Endodermal cell (in vitro differentiated cells): ENCODE data around the gene ADGRL3. TPM values are rescaled to one million over a fixed set of nuclear protein-coding genes. Genes with fewer than 3 reads are reported as not detected.
"Not testable (repeated sequence)": the region's sequence is repeated elsewhere in the genome, so short reads cannot be mapped to it uniquely, and the experiment has no call there.

Experiments used
- DNase-seq: peaks from one replicate; pipeline ENCODE4 v3.0.0-alpha.2; 2017
- H3K27ac ChIP-seq: 2 replicates; pipeline ENCODE4 v1.5.1; 2013; ENCODE audit warnings: mild to moderate bottlenecking, low read depth, low read length, moderate library complexity
- H3K27me3 ChIP-seq: 2 replicates; pipeline ENCODE4 v1.6.1; 2013; ENCODE audit warnings: mild to moderate bottlenecking, low read length, moderate library complexity; ENCODE audit not compliant: insufficient read depth, control insufficient read depth, poor library complexity, severe bottlenecking
- H3K36me3 ChIP-seq: 2 replicates; pipeline ENCODE4 v1.7.0; 2013; ENCODE audit warnings: mild to moderate bottlenecking, low read length, moderate library complexity; ENCODE audit not compliant: control insufficient read depth, insufficient read depth
- H3K4me1 ChIP-seq: one replicate; pipeline ENCODE4 v1.7.0; 2013; ENCODE audit warnings: low read length; ENCODE audit not compliant: control insufficient read depth, insufficient read depth
- H3K4me3 ChIP-seq: 2 replicates; pipeline ENCODE4 v1.5.1; 2013; ENCODE audit warnings: mild to moderate bottlenecking, low read length, moderate library complexity
- H3K9ac ChIP-seq: 2 replicates; pipeline ENCODE4 v1.6.1; 2013; ENCODE audit warnings: mild to moderate bottlenecking, low read length, moderate library complexity; ENCODE audit not compliant: poor library complexity, severe bottlenecking; ENCODE audit errors: extremely low read depth
- H3K9me3 ChIP-seq: 2 replicates; pipeline ENCODE4 v1.6.1; 2013; ENCODE audit warnings: mild to moderate bottlenecking, low read length, moderate library complexity; ENCODE audit not compliant: control insufficient read depth
- H3K27ac Mint-ChIP-seq: 2 replicates; pipeline ENCODE4 v1.8.0; 2020; ENCODE audit warnings: mixed read lengths
- H3K27me3 Mint-ChIP-seq: 2 replicates; pipeline ENCODE4 v1.8.0; 2021; ENCODE audit warnings: mild to moderate bottlenecking, mixed read lengths; ENCODE audit not compliant: insufficient read depth
- H3K36me3 Mint-ChIP-seq: 2 replicates; pipeline ENCODE4 v1.8.0; 2020; ENCODE audit warnings: low read depth, mixed read lengths
- H3K4me1 Mint-ChIP-seq: 2 replicates; pipeline ENCODE4 v1.8.0; 2020; ENCODE audit warnings: mixed read lengths
- H3K4me3 Mint-ChIP-seq: 2 replicates; pipeline ENCODE4 v1.8.0; 2020; ENCODE audit warnings: mild to moderate bottlenecking, moderate library complexity, mixed read lengths
- H3K9me3 Mint-ChIP-seq: 2 replicates; pipeline ENCODE4 v1.8.0; 2020; ENCODE audit warnings: mild to moderate bottlenecking, mixed read lengths
- WGBS, 2 experiments: methylation state at CpG; one replicate each; pipeline versions ENCODE4 v1.1.5 to v1.1.7; 2013; ENCODE audit warnings: missing lambda C conversion rate in 2 of 2, mixed read lengths in 1 of 2; ENCODE audit not compliant: insufficient coverage in 1 of 2, insufficient read length in 1 of 2; 5-methylcytosine and 5-hydroxymethylcytosine counted together
- total RNA-seq, 2 donors: library from RNA; stranded (reverse); fragmentation: NEBNext Ultra II Directional in 1 of 2; extraction: Animal tissue kit (Norgen Biotek cat#: 25700) in 1 of 2; gene quantifications; 2 replicates in 1 of 2; 3 replicates in 1 of 2; pipeline ENCODE4 v1.2.1, GENCODE V29; 2021
- TF ChIP-seq, protein P1 (sequence below): fragments of 200-600 bp; sonication (generic); conservative IDR thresholded peaks from 2 replicates; pipeline ENCODE4 v1.5.0; 2021; ENCODE audit warnings: antibody characterized with exemption, mild to moderate bottlenecking

The ADGRL3 gene
- total RNA-seq, 2 donors from 2014 or later = 9.9 to 10.3 TPM

DNA sequence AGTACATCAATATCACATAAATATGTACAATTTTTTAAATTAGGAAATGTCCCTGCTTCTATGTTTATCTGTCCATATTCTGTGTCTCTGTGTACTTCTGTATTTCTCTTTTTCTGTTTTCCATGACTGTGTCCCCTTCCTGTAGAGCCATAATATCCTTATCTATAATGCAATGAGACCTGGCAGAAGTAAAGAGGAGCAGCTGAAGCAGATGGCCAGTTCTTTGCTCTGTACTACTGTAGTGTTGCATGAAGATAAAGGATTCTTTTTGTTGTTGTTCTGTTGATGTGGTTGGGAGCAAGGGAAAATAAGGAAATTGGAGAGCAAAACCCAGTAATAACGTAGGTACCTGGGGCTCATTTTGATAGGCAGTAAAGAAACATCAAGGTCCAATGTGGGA is 301.7 kb downstream of the ADGRL3 start:
- no peak for DNase-seq
- H3K9me3 Mint-ChIP-seq = no peaks in the 10 kb centered on the region
- H3K36me3 Mint-ChIP-seq = no peaks in the 10 kb centered on the region
- H3K27me3 ChIP-seq = no peaks in the 10 kb centered on the region
- H3K27ac ChIP-seq = no peak overlapping the region
- 83 to 91% methylated on average over 1 of the region's 1 CpG for WGBS, 2 experiments
- TF ChIP-seq, protein P1, sequence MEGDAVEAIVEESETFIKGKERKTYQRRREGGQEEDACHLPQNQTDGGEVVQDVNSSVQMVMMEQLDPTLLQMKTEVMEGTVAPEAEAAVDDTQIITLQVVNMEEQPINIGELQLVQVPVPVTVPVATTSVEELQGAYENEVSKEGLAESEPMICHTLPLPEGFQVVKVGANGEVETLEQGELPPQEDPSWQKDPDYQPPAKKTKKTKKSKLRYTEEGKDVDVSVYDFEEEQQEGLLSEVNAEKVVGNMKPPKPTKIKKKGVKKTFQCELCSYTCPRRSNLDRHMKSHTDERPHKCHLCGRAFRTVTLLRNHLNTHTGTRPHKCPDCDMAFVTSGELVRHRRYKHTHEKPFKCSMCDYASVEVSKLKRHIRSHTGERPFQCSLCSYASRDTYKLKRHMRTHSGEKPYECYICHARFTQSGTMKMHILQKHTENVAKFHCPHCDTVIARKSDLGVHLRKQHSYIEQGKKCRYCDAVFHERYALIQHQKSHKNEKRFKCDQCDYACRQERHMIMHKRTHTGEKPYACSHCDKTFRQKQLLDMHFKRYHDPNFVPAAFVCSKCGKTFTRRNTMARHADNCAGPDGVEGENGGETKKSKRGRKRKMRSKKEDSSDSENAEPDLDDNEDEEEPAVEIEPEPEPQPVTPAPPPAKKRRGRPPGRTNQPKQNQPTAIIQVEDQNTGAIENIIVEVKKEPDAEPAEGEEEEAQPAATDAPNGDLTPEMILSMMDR = no peak
- no peak overlapping the region for H3K4me3 ChIP-seq
- H3K27me3 Mint-ChIP-seq = no peaks in the 10 kb centered on the region
- no peak overlapping the region for H3K4me3 Mint-ChIP-seq
- no peak overlapping the region for H3K9ac ChIP-seq
- H3K36me3 ChIP-seq = peaks cover 4% of the 10 kb centered on the region
- no peaks in the 10 kb centered on the region for H3K4me1 ChIP-seq
- H3K4me1 Mint-ChIP-seq = peaks cover under 1% of the 10 kb centered on the region
- H3K9me3 ChIP-seq = no peaks in the 10 kb centered on the region
- no peak overlapping the region for H3K27ac Mint-ChIP-seq

DNA sequence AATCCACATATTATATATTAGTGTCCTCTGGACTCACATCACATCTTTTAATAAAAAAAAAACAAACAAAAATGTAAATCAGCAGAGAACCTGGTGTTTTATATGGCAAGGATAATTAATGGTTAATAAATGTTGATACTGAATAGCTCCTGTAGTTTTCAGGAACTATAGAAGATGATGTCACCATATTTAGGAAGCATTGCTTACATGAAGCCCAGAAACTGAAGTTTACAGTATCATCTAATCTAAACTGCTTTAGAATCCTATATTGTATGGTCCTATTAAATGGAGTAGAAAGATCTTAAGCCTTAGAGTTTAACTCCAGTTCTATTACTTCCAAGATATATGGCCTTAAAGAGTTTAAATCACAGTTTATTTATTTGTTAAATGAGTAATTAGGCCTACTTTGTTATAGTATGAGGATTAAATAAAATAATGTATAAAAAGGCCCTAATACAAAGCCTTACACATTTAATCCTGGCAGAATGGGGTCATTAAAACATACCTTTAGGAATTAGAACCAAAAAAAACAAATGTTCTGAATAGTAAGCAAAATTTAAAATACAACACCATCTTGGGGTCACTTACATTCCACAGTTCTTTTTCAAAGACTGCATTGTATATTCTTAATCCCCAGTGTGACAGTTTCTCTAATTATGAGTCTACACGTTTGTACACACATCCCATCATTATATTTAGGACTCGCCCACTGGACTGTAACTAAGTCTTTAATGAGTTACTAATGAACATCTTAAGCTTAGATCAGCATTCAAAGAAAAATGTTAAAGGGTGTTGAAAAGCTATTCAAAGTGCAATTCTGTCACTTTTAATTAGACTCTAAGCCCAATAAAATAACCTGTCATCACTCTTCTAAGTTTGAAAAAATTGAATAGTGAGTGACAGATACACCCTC is 305.9 kb downstream of the ADGRL3 start:
- no peak overlapping the region for H3K27ac Mint-ChIP-seq
- WGBS, 2 experiments = 82% methylated on average over 2 of the region's 2 CpGs; no CpG with 5 or more reads in 1 of the 2 experiments

DNA sequence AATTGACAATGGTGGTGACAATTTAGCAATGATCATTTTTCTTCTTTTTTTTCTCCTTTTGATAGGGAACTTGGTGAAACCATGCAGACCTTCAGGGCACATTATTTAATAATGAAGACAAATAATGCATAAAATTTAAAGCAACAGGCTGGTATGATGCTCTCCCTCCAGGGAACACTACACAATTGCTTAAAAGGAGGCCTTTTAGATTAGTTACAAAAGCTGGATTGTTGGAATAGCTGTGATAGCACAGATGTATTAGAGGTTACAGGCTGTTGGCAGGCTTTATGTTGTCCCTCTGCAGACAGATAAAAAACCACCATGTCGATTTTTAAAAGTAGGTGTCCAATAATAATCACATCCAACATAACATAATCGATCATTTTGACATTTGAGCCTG is 307.0 kb downstream of the ADGRL3 start:
- Mint-ChIP-seq H3K9me3 (peaks cover 5% of the 10 kb centered on the region), H3K4me3 (no peak overlapping the region), H3K27me3 (no peaks in the 10 kb centered on the region), H3K4me1 (peaks cover 4% of the 10 kb centered on the region), H3K27ac (no peak overlapping the region), H3K36me3 (peaks cover 2% of the 10 kb centered on the region)
- Histone ChIP-seq H3K9ac (no peak overlapping the region), H3K9me3 (no peaks in the 10 kb centered on the region), H3K4me3 (no peak overlapping the region), H3K36me3 (no peaks in the 10 kb centered on the region), H3K27ac (no peak overlapping the region), H3K4me1 (no peaks in the 10 kb centered on the region), H3K27me3 (no peaks in the 10 kb centered on the region)
- WGBS, 2 experiments = 63 to 96% methylated on average over 2 of the region's 2 CpGs
- TF ChIP-seq, protein P1 = no peak
- DNase-seq = no peak

More for the DNA sequence above, 305.9 kb downstream of the ADGRL3 start:
- DNase-seq = no peak
- no peak overlapping the region for H3K9ac ChIP-seq
- H3K9me3 Mint-ChIP-seq = peaks cover 5% of the 10 kb centered on the region
- H3K4me1 ChIP-seq = no peaks in the 10 kb centered on the region
- H3K36me3 Mint-ChIP-seq = peaks cover 2% of the 10 kb centered on the region
- no peaks in the 10 kb centered on the region for H3K9me3 ChIP-seq
- no peak overlapping the region for H3K4me3 Mint-ChIP-seq
- no peaks in the 10 kb centered on the region for H3K36me3 ChIP-seq
- H3K27me3 ChIP-seq = no peaks in the 10 kb centered on the region
- H3K27me3 Mint-ChIP-seq = no peaks in the 10 kb centered on the region
- TF ChIP-seq, protein P1 = no peak
- H3K4me1 Mint-ChIP-seq = peaks cover 4% of the 10 kb centered on the region
- no peak overlapping the region for H3K4me3 ChIP-seq
- no peak overlapping the region for H3K27ac ChIP-seq

DNA sequence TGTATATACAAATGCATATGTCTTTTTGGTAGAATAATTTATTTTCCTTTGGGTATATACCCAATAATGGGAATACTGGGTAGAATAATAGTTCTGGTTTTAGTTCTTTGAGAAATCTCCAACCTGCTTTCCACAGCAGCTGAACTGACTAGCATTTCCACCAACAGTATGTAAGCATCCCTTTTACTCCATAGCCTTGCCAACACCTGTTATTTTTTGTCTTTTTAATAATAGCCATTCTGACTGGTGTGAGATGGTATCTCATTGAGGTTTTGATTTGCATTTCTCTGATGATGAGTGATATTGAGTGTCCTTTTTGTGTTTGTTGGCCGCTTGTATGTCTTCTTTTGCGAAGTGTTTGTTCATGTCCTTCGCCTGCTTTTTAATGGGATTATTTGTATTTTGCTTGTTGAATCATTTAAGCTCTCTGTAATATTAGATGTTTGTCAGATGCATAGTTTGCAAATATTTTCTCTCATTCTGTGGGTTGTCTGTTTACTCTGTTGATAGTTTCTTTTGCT is 309.7 kb downstream of the ADGRL3 start:
- not testable (repeated sequence) for H3K9me3 Mint-ChIP-seq, H3K4me1 Mint-ChIP-seq, H3K27me3 Mint-ChIP-seq, H3K9ac ChIP-seq, H3K27ac ChIP-seq, DNase-seq, H3K36me3 Mint-ChIP-seq, H3K36me3 ChIP-seq, H3K27me3 ChIP-seq, H3K9me3 ChIP-seq, H3K27ac Mint-ChIP-seq, H3K4me3 Mint-ChIP-seq, H3K4me3 ChIP-seq, H3K4me1 ChIP-seq
- WGBS, 2 experiments = 97% methylated on average over 3 of the region's 3 CpGs; no CpG with 5 or more reads in 1 of the 2 experiments
